HFFc6 (cell line): ENCODE measurements around the gene PRELID2. TPM values are rescaled to one million over a fixed set of nuclear protein-coding genes. Genes with fewer than 3 reads are reported as not detected.
"Not testable (repeated sequence)": the region's sequence is repeated elsewhere in the genome, so short reads cannot be mapped to it uniquely, and the experiment has no call there.

ENCODE experiments used
- DNase-seq: peaks from one replicate; pipeline ENCODE4 v3.0.0-alpha.2; 2018
- H3K27ac Mint-ChIP-seq: 2 replicates; pipeline ENCODE4 v1.8.0; 2020; ENCODE audit warnings: mild to moderate bottlenecking, mixed read lengths
- H3K27me3 Mint-ChIP-seq: 2 replicates; pipeline ENCODE4 v1.8.0; 2021; ENCODE audit warnings: mild to moderate bottlenecking, moderate library complexity, mixed read lengths; ENCODE audit not compliant: insufficient read depth
- H3K36me3 Mint-ChIP-seq: 2 replicates; pipeline ENCODE4 v1.8.0; 2021; ENCODE audit warnings: low read depth, mixed read lengths
- H3K4me1 Mint-ChIP-seq: 2 replicates; pipeline ENCODE4 v1.8.0; 2020; ENCODE audit warnings: low read depth, mixed read lengths
- H3K4me3 Mint-ChIP-seq: 2 replicates; pipeline ENCODE4 v1.8.0; 2020; ENCODE audit warnings: mild to moderate bottlenecking, moderate library complexity, mixed read lengths
- H3K9me3 Mint-ChIP-seq: 2 replicates; pipeline ENCODE4 v1.8.0; 2020; ENCODE audit warnings: mild to moderate bottlenecking, mixed read lengths
- CTCF ChIP-seq: fragments of 200-600 bp; sonication (generic); IDR thresholded peaks from 2 replicates; pipeline ENCODE4 v1.5.0; 2021; ENCODE audit warnings: antibody characterized with exemption, mild to moderate bottlenecking
- total RNA-seq, 6 experiments: library from RNA; stranded (reverse); fragmentation: NEBNext Ultra II Directional; extraction: Animal tissue kit (Norgen Biotek cat#: 25700); gene quantifications; 2 replicates in 1 of 6; 3 replicates in 5 of 6; pipeline ENCODE4 v1.2.3, GENCODE V29; 2021

PRELID2 gene
- total RNA-seq, 6 experiments from 2014 or later = 3.6 to 8.8 (median 6.4) TPM

DNA sequence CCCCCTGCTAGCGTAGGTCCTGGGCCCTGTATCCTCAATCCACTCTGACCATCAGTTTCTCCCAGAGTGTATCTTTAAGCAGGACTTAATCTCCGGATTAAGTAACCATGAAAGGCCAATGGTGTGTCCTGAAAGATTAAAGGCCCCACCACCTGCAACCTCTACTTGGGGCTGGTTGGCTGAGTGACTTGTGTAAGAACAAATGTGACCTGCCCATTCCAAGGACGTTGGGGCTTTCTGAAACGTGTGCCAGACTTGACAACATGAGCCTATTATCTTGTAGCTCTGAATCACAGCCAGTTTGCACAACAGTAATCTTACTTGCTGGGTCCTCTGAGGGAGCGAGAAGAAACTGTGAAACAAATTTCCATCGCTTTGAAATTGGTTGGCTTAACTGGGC lies 3.1 kb upstream of the PRELID2 start:
- no peaks in the 10 kb centered on the region for H3K36me3 Mint-ChIP-seq
- no peaks in the 10 kb centered on the region; the same call in none of the 2 replicates for H3K27me3 Mint-ChIP-seq
- H3K4me3 Mint-ChIP-seq = no peak overlapping the region
- no peak for DNase-seq
- TF ChIP-seq CTCF = no peak
- H3K9me3 Mint-ChIP-seq = no peaks in the 10 kb centered on the region
- peaks cover 28% of the 10 kb centered on the region for H3K4me1 Mint-ChIP-seq
- H3K27ac Mint-ChIP-seq = no peak overlapping the region

DNA sequence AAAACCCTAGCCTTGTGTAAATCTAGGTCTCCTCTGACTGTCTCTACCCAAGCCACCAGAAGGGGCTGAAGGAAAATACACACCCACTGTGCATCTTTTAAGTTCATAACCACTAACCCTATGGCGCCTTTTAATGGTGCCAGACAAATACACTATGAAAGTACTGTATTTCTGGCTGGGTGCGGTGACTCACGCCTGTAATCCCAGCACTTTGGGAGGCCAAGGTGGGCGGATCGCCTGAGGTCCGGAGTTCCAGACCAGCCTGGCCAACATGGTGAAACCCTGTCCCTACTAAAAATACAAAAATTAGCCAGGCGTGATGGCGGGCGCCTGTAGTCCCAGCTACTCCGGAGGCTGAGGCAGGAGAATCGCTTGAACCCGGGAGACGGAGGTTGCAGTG lies 1.1 kb upstream of the PRELID2 start:
- not testable (repeated sequence) for H3K9me3 Mint-ChIP-seq, H3K27me3 Mint-ChIP-seq, DNase-seq, H3K36me3 Mint-ChIP-seq
- Mint-ChIP-seq H3K27ac (peak overlapping the region; percentile 51; the same call in 1 of the 2 replicates), H3K4me1 (peaks cover 41% of the 10 kb centered on the region), H3K4me3 (peak overlapping the region; percentile 87; the same call in 1 of the 2 replicates)

- Mint-ChIP-seq H3K27me3 (no peaks in the 10 kb centered on the region), H3K4me3 (peak overlapping the region; percentile 87), H3K27ac (peak overlapping the region; percentile 51), H3K4me1 (peaks cover 45% of the 10 kb centered on the region), H3K36me3 (no peaks in the 10 kb centered on the region), H3K9me3 (no peaks in the 10 kb centered on the region)
- no peak; the same call in 1 of the 2 replicates for TF ChIP-seq CTCF
- DNase-seq = no peak
Measured at GRCh38 chr5:145835848-145836239, 702 bp upstream of the PRELID2 start.

DNA sequence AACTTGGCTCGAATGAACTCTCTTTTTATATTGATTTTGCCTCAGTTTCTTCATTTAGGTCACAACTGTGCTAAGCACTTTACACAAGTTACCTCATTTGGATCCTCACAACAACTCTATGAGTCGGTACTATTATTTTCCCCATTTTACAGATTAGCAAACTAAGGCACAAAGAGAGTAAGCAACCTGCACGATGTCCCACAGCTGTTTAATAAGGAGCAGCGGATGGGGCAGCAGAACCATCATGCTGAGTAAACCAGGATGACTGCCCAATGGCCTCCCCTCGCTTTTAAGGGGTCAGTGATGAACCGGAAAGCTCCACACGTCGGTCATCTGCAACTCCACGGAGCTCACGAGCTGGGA lies 607 bp downstream of the PRELID2 start:
- no peaks in the 10 kb centered on the region for H3K36me3 Mint-ChIP-seq

DNA sequence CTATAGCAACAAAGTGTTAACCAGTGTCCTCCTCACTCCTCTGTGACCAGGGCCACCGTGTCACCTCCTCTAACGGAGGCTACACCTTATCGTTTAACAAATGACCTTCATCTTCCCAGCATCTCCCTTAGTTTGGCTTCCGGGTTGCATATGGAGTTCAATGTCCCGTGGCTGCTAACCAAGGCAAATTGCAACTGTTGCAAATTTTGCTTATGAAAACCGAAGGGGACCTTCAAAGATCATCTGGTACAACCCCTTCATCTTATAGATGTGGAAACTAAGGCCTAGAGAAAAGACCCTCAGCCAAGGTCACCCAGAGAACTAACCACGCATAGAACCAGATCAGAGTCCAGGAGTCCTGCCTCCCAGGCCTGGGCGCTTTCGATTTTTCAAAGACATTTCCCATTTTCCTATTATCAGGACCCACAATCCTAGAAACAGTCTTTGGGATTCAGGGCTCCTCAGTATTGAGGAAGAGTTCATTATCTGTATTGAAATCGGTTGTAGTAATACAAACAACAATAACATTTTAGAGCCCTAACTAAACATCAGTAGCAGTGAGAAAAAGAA lies 1.4 kb downstream of the PRELID2 start:
- Mint-ChIP-seq H3K9me3 (no peaks in the 10 kb centered on the region), H3K36me3 (no peaks in the 10 kb centered on the region), H3K27ac (no peak overlapping the region), H3K27me3 (no peaks in the 10 kb centered on the region), H3K4me1 (peaks cover 61% of the 10 kb centered on the region), H3K4me3 (peak overlapping the region; percentile 87; the same call in 1 of the 2 replicates)
- no peak for DNase-seq
- TF ChIP-seq CTCF = no peak

More for the DNA sequence above, 607 bp downstream of the PRELID2 start:
- Mint-ChIP-seq H3K4me1 (peaks cover 58% of the 10 kb centered on the region), H3K4me3 (peak overlapping the region; percentile 87), H3K27me3 (no peaks in the 10 kb centered on the region), H3K27ac (peak overlapping the region; percentile 34; the same call in 1 of the 2 replicates), H3K9me3 (no peaks in the 10 kb centered on the region)
- no peak for TF ChIP-seq CTCF
- DNase-seq = peak; percentile 2

DNA sequence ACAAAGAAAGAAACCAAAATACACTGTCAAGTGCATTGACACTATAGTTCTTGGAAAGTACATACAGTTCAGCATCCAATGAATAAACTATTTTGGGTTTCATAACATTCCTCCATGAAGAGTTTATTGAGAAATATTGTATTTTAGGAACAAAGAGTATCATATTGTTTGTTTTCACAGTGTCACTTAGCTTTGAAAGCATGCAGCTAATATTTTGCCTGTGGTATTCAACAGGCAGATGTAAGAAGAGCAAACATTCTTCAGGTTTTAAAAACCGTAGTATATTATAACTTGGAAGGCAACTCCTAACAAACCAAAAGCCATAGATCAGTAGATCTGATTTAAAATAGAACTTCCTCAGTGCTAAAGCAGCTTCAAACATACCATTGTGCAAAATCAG lies 4.5 kb downstream of the PRELID2 start:
- no peak for TF ChIP-seq CTCF
- Mint-ChIP-seq H3K27me3 (no peaks in the 10 kb centered on the region), H3K27ac (peak overlapping the region; percentile 19; the same call in 1 of the 2 replicates), H3K4me3 (no peak overlapping the region), H3K36me3 (no peaks in the 10 kb centered on the region), H3K4me1 (peaks cover 58% of the 10 kb centered on the region), H3K9me3 (no peaks in the 10 kb centered on the region)
- peak; percentile 54 for DNase-seq
